NT2/D1 (cell line): ENCODE data around the gene KDM6A.

Source experiments
- DNase-seq: peaks from one replicate; pipeline ENCODE4 v3.0.0-alpha.2; 2011; ENCODE audit warnings: low read depth, low spot score
- H3K27me3 ChIP-seq: 2 replicates; pipeline ENCODE4 v1.6.0; 2011; ENCODE audit warnings: mild to moderate bottlenecking; ENCODE audit not compliant: insufficient read length, insufficient read depth
- H3K36me3 ChIP-seq: 2 replicates; pipeline ENCODE4 v1.6.1; 2011; ENCODE audit warnings: mild to moderate bottlenecking, low read length, mixed read lengths; ENCODE audit not compliant: insufficient read depth, insufficient read length
- H3K4me1 ChIP-seq: 2 replicates; pipeline ENCODE4 v1.5.1; 2011; ENCODE audit not compliant: insufficient read depth, insufficient read length
- H3K4me3 ChIP-seq: 2 replicates; pipeline ENCODE4 v1.5.1; 2011; ENCODE audit warnings: low read depth; ENCODE audit not compliant: insufficient read length
- H3K9ac ChIP-seq: 2 replicates; pipeline ENCODE4 v1.6.0; 2011; ENCODE audit warnings: low read depth; ENCODE audit not compliant: insufficient read length
- H3K9me3 ChIP-seq: 2 replicates; pipeline ENCODE4 v1.5.1; 2011; ENCODE audit warnings: mild to moderate bottlenecking, low read length; ENCODE audit not compliant: insufficient read depth
- SUZ12 ChIP-seq: IDR thresholded peaks from 2 replicates; pipeline ENCODE4 v1.6.1; 2011; ENCODE audit not compliant: insufficient read length, insufficient read depth; ENCODE audit errors: extremely low read depth
- YY1 ChIP-seq: IDR thresholded peaks from 2 replicates; pipeline ENCODE4 v1.6.1; 2011; ENCODE audit not compliant: insufficient read length, insufficient read depth
- ZNF274 ChIP-seq: IDR thresholded peaks from 2 replicates; pipeline ENCODE4 v1.6.1; 2011; ENCODE audit warnings: mild to moderate bottlenecking, low read depth, low read length

The KDM6A gene

GRCh38 chrX:45154033-45154360 lies 281.0 kb downstream of the KDM6A start:
- Histone ChIP-seq H3K4me3 (no peak overlapping the region), H3K9ac (no peak overlapping the region), H3K36me3 (no peaks in the 10 kb centered on the region), H3K4me1 (no peaks in the 10 kb centered on the region), H3K9me3 (no peaks in the 10 kb centered on the region), H3K27me3 (no peaks in the 10 kb centered on the region)
- DNase-seq: no peak
- no peak for TF ChIP-seq SUZ12
- no peak for TF ChIP-seq ZNF274
- no peak for TF ChIP-seq YY1

- no peaks in the 10 kb centered on the region for H3K9me3 ChIP-seq
- no peaks in the 10 kb centered on the region for H3K27me3 ChIP-seq
- no peak for DNase-seq
- H3K4me3 ChIP-seq: no peak overlapping the region
- H3K9ac ChIP-seq: no peak overlapping the region
- no peak for TF ChIP-seq SUZ12
- no peak for TF ChIP-seq YY1
- no peak for TF ChIP-seq ZNF274
- no peaks in the 10 kb centered on the region for H3K4me1 ChIP-seq
- H3K36me3 ChIP-seq: no peaks in the 10 kb centered on the region
Observed at GRCh38 chrX:45154462-45154861, 281.5 kb downstream of the KDM6A start.

GRCh38 chrX:45157647-45158046 lies 284.7 kb downstream of the KDM6A start:
- no peaks in the 10 kb centered on the region for H3K36me3 ChIP-seq
- no peak for DNase-seq
- H3K4me1 ChIP-seq: no peaks in the 10 kb centered on the region
- no peak overlapping the region for H3K4me3 ChIP-seq
- no peaks in the 10 kb centered on the region for H3K9me3 ChIP-seq
- H3K9ac ChIP-seq: no peak overlapping the region
- TF ChIP-seq YY1 (no peak), SUZ12 (no peak), ZNF274 (no peak)
- no peaks in the 10 kb centered on the region for H3K27me3 ChIP-seq
